Suprapubic skin (tissue), 4 donors: Measurements from ENCODE around the gene KLHL29. TPM values are rescaled to one million over a fixed set of nuclear protein-coding genes. Genes with fewer than 3 reads are reported as not detected.
A peak's percentile ranks its signal among the peaks of the same experiment; 100 is the strongest.

Experiments
- DNase-seq, 2 donors: peaks; one replicate each; pipeline ENCODE4 v3.0.0-alpha.2; 2019; ENCODE audit warnings: low spot score in 2 of 2
- H3K27ac ChIP-seq: fragments of 200-600 bp; sonication (generic); one replicate; pipeline ENCODE4 v1.5.1; 2019
- H3K27me3 ChIP-seq: fragments of 200-600 bp; sonication (generic); one replicate; pipeline ENCODE4 v1.5.1; 2019
- H3K36me3 ChIP-seq: fragments of 200-600 bp; sonication (generic); one replicate; pipeline ENCODE4 v1.5.1; 2019
- H3K4me1 ChIP-seq: fragments of 200-600 bp; sonication (generic); one replicate; pipeline ENCODE4 v1.5.1; 2019
- H3K4me3 ChIP-seq: fragments of 200-600 bp; sonication (generic); one replicate; pipeline ENCODE4 v1.5.1; 2019; ENCODE audit warnings: mild to moderate bottlenecking
- H3K9me3 ChIP-seq: fragments of 200-600 bp; sonication (generic); one replicate; pipeline ENCODE4 v1.5.1; 2019
- CTCF ChIP-seq, 2 donors: fragments of 200-600 bp in 1 of 2; fragments of 450-650 bp in 1 of 2; sonication (generic) in 1 of 2; IDR thresholded peaks; one replicate each; pipeline ENCODE4 v1.5.1; 2016 to 2019; ENCODE audit warnings: antibody characterized with exemption in 2 of 2, mild to moderate bottlenecking in 1 of 2, moderate library complexity in 1 of 2
- EP300 ChIP-seq: sonication (generic); formaldehyde crosslinking; IDR thresholded peaks from one replicate; pipeline ENCODE4 v1.6.1; 2017; ENCODE audit warnings: antibody characterized with exemption
- POLR2A ChIP-seq, 2 donors: fragments of 450-650 bp; IDR thresholded peaks; one replicate each; pipeline ENCODE4 v1.6.1; 2017; ENCODE audit warnings: antibody characterized with exemption in 2 of 2, mild to moderate bottlenecking in 2 of 2, moderate library complexity in 2 of 2
- POLR2AphosphoS5 ChIP-seq, 3 donors: sonication (generic); formaldehyde crosslinking; IDR thresholded peaks; one replicate each; pipeline ENCODE4 v1.6.1; 2017; ENCODE audit warnings: antibody characterized with exemption in 3 of 3
- WGBS: methylation state at CpG from one replicate; pipeline ENCODE4 v1.1.5; 2018; 5-methylcytosine and 5-hydroxymethylcytosine counted together
- total RNA-seq, 4 donors: library from RNA; depleted of rRNA; stranded (reverse); fragments of >200 nt; gene quantifications; one replicate each; pipeline ENCODE4 v1.1.0, GENCODE V29; 2016

The KLHL29 gene
- total RNA-seq, 4 donors from 2014 or later = 17.1 to 30.8 (median 20.7) TPM

GRCh38 chr2:23425338-23425871 is 40.4 kb downstream of the KLHL29 start:
- Histone ChIP-seq H3K9me3 (no peaks in the 10 kb centered on the region), H3K36me3 (no peaks in the 10 kb centered on the region), H3K27ac (peak overlapping the region; percentile 30), H3K27me3 (no peaks in the 10 kb centered on the region), H3K4me3 (no peak overlapping the region), H3K4me1 (peaks cover 28% of the 10 kb centered on the region)
- DNase-seq = no peak
- TF ChIP-seq CTCF (IDR thresholded peaks at IDR 0.05) = no peak
- no peak for TF ChIP-seq EP300
- no peak for TF ChIP-seq POLR2AphosphoS5 (IDR thresholded peaks at IDR 0.05)
- TF ChIP-seq POLR2A (IDR thresholded peaks at IDR 0.05) = no peak
- 74% methylated on average over 6 of the region's 9 CpGs for WGBS

GRCh38 chr2:23425885-23426262 is 40.9 kb downstream of the KLHL29 start:
- H3K36me3 ChIP-seq = no peaks in the 10 kb centered on the region
- H3K9me3 ChIP-seq = no peaks in the 10 kb centered on the region
- TF ChIP-seq POLR2A (IDR thresholded peaks at IDR 0.05) = no peak
- no peak for TF ChIP-seq EP300
- no peak for TF ChIP-seq CTCF (IDR thresholded peaks at IDR 0.05)
- no peak for TF ChIP-seq POLR2AphosphoS5 (IDR thresholded peaks at IDR 0.05)
- no peaks in the 10 kb centered on the region for H3K27me3 ChIP-seq
- 54% methylated on average over 2 of the region's 3 CpGs for WGBS
- H3K4me1 ChIP-seq = peaks cover 28% of the 10 kb centered on the region
- no peak overlapping the region for H3K4me3 ChIP-seq
- peak overlapping the region; percentile 30 for H3K27ac ChIP-seq
- DNase-seq = no peak

- no peaks in the 10 kb centered on the region for H3K27me3 ChIP-seq
- TF ChIP-seq POLR2AphosphoS5 (IDR thresholded peaks at IDR 0.05) = peak in 1 of 3 donors; percentile 40
- no peak for TF ChIP-seq POLR2A (IDR thresholded peaks at IDR 0.05)
- no peaks in the 10 kb centered on the region for H3K36me3 ChIP-seq
- no peak overlapping the region for H3K4me3 ChIP-seq
- no peaks in the 10 kb centered on the region for H3K9me3 ChIP-seq
- H3K27ac ChIP-seq = peak overlapping the region; percentile 30
- 62% methylated on average over 12 of the region's 12 CpGs for WGBS
- DNase-seq = no peak
- peaks cover 28% of the 10 kb centered on the region for H3K4me1 ChIP-seq
Observed at GRCh38 chr2:23426263-23426905, 41.4 kb downstream of the KLHL29 start.

GRCh38 chr2:23427350-23427749 is 42.4 kb downstream of the KLHL29 start:
- Histone ChIP-seq H3K9me3 (no peaks in the 10 kb centered on the region), H3K4me3 (no peak overlapping the region), H3K27ac (peak overlapping the region; percentile 30), H3K27me3 (no peaks in the 10 kb centered on the region), H3K4me1 (peaks cover 28% of the 10 kb centered on the region), H3K36me3 (no peaks in the 10 kb centered on the region)
- TF ChIP-seq POLR2A (IDR thresholded peaks at IDR 0.05) = no peak
- TF ChIP-seq POLR2AphosphoS5 (IDR thresholded peaks at IDR 0.05) = no peak
- TF ChIP-seq CTCF (IDR thresholded peaks at IDR 0.05) = no peak
- TF ChIP-seq EP300 = no peak
- DNase-seq = no peak
- WGBS = 94% methylated on average over 8 of the region's 8 CpGs

GRCh38 chr2:23427976-23428375 is 43.0 kb downstream of the KLHL29 start:
- Histone ChIP-seq H3K4me3 (no peak overlapping the region), H3K27ac (no peak overlapping the region), H3K9me3 (no peaks in the 10 kb centered on the region), H3K27me3 (no peaks in the 10 kb centered on the region), H3K36me3 (no peaks in the 10 kb centered on the region), H3K4me1 (peaks cover 28% of the 10 kb centered on the region)
- TF ChIP-seq POLR2A (IDR thresholded peaks at IDR 0.05) = no peak
- TF ChIP-seq CTCF (IDR thresholded peaks at IDR 0.05) = no peak
- no peak for TF ChIP-seq EP300
- no peak for TF ChIP-seq POLR2AphosphoS5 (IDR thresholded peaks at IDR 0.05)
- 76% methylated on average over 9 of the region's 12 CpGs for WGBS
- no peak for DNase-seq
